NT2/D1 (cell line): Measurements from ENCODE around the gene CMTM1.
"Not testable (repeated sequence)": the region's sequence is repeated elsewhere in the genome, so short reads cannot be mapped to it uniquely, and the experiment has no call there.

Experiments used
- DNase-seq: peaks from one replicate; pipeline ENCODE4 v3.0.0-alpha.2; 2011; ENCODE audit warnings: low read depth, low spot score
- H3K27me3 ChIP-seq: 2 replicates; pipeline ENCODE4 v1.6.0; 2011; ENCODE audit warnings: mild to moderate bottlenecking; ENCODE audit not compliant: insufficient read length, insufficient read depth
- H3K36me3 ChIP-seq: 2 replicates; pipeline ENCODE4 v1.6.1; 2011; ENCODE audit warnings: mild to moderate bottlenecking, low read length, mixed read lengths; ENCODE audit not compliant: insufficient read depth, insufficient read length
- H3K4me1 ChIP-seq: 2 replicates; pipeline ENCODE4 v1.5.1; 2011; ENCODE audit not compliant: insufficient read depth, insufficient read length
- H3K4me3 ChIP-seq: 2 replicates; pipeline ENCODE4 v1.5.1; 2011; ENCODE audit warnings: low read depth; ENCODE audit not compliant: insufficient read length
- H3K9ac ChIP-seq: 2 replicates; pipeline ENCODE4 v1.6.0; 2011; ENCODE audit warnings: low read depth; ENCODE audit not compliant: insufficient read length
- H3K9me3 ChIP-seq: 2 replicates; pipeline ENCODE4 v1.5.1; 2011; ENCODE audit warnings: mild to moderate bottlenecking, low read length; ENCODE audit not compliant: insufficient read depth
- SUZ12 ChIP-seq: IDR thresholded peaks from 2 replicates; pipeline ENCODE4 v1.6.1; 2011; ENCODE audit not compliant: insufficient read length, insufficient read depth; ENCODE audit errors: extremely low read depth
- YY1 ChIP-seq: IDR thresholded peaks from 2 replicates; pipeline ENCODE4 v1.6.1; 2011; ENCODE audit not compliant: insufficient read length, insufficient read depth
- ZNF274 ChIP-seq: IDR thresholded peaks from 2 replicates; pipeline ENCODE4 v1.6.1; 2011; ENCODE audit warnings: mild to moderate bottlenecking, low read depth, low read length

The CMTM1 gene

DNA sequence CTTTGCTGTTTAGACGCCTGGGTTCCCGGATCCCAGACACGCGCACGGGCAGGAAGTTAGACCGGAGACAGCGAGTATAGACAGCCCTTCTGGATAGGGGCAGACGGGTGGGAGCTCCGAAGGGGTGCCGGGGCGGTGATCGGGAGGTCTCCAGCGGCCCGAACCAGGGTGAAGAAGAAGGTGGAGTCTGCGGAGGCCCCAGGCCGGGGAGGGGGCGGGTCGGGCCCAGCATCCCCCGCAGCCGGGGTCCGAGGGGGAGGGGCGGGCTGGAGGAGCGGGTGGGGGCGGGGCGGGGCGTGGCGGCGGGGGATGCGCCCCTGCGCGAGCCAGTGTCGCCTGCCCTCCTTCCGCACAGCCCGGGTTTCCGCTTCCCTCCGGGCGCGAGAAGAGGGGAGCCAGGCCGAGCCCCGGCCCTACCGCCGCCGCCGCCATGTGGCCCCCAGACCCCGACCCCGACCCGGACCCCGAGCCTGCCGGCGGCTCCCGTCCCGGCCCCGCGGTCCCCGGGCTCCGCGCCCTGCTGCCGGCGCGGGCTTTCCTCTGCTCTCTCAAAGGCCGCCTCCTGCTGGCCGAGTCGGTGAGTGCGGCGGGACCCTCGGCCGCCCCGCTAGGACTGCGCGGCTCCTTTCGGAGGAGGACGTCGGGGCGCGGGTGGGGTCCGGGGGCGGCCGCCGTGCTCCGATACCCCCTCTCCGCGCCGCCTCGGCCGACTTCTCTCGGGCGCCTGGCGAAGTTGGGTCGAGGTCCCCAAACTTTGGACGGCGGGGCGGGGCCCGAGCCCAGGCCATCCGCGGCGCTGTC, 38.3 kb downstream of the CMTM1 start, which contains the start of gene CMTM3:
Gene CMTM3, plus strand, starts transcription at position 329 of the 801 bp plus-strand sequence. Its CDS starts 102 bp downstream, at position 431.
- TF ChIP-seq SUZ12 (no peak), ZNF274 (no peak), YY1 (no peak)
- Histone ChIP-seq H3K9me3 (peaks cover 12% of the 10 kb centered on the region; the same call in 1 of the 2 replicates), H3K9ac (peak within 1 kb of the TSS; percentile 86), H3K36me3 (peaks cover 34% of the 10 kb centered on the region), H3K4me1 (peaks cover 24% of the 10 kb centered on the region), H3K4me3 (peak within 1 kb of the TSS; percentile 69), H3K27me3 (peaks cover 5% of the 10 kb centered on the region)
- peak; percentile 60 for DNase-seq

DNA sequence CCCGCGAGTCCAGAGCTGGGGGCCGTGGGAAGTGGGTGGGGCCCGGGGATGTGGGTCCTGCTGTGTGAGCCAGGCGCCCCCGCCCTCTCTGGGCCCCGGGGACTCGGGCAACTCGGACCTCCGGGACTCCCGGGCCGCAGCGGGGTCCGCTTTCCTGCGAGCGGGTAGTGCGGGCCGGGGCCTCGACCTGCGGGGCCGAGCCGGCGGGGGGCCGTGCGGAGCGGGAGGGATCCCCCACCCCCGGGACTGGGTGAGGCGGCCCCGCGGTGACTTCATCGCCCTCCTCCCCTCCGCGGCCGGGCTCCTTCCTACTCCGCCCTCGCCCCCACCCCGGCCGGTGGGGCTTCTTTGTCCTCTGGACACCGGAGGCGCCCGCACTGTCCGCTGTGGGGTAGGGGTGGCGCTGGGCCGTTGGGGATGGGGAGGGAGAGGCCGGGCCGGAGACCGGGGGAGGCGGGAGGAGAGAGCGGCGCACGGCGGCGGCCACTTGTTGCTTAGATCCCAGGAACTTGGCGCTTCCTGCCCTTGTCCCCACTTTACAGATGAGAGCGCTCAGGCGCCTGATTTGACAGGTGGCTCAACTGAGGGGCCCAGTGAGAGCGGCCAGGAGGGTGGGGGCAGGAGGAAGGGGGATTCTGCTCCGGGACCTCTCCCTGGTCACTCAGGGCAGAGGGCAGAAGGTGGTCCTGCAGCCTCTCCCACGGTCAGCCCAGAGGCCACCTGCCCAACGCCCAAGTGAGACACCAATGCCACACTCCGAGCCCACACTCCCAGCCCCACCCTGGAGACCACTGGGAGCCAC, 39.1 kb downstream of the CMTM1 start:
- DNase-seq: peak; percentile 33
- H3K9ac ChIP-seq: peak overlapping the region; percentile 86
- H3K9me3 ChIP-seq: peaks cover 12% of the 10 kb centered on the region; the same call in 1 of the 2 replicates
- TF ChIP-seq YY1 (no peak), ZNF274 (no peak), SUZ12 (no peak)
- peaks cover 31% of the 10 kb centered on the region for H3K4me1 ChIP-seq
- peaks cover 42% of the 10 kb centered on the region for H3K36me3 ChIP-seq
- H3K27me3 ChIP-seq: peaks cover 5% of the 10 kb centered on the region
- peak overlapping the region; percentile 69 for H3K4me3 ChIP-seq

DNA sequence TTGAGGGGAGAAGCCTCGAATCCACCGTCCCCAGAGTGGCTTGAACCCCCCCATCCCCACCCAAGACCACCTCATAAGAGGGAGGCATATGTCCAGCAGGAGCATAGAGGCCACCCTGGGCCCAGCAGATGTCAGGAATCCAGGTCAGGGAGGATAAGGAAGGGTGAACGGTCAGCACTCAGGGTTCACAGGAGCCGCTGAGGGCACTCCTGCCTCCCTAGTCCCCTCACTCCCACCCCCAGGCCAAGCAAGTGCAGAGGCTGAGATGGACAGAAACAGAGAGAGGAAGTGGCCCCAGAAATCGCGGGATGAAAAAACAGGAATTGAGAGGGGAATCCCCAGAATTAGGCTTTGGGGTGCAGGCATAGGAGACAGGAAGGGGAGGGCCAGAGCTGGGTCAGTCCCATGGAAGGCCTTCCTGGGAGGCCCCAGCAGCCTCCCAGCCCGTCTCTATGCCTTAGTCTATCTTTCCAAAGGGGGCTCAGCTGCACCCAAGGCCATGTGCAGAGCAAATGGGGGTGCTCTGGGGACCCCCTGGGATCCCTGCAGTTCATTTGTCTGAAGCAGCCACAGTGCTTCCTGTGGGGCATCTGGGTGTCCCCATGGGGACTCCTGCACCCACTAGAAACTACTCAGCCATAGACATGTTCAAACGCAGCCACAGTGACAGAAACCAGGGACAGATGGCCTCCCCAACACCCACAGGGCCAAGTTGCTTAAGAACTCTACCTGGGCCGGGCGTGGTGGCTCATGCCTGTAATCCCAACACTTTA, 39.9 kb downstream of the CMTM1 start:
- TF ChIP-seq SUZ12 (no peak), ZNF274 (no peak), YY1 (no peak)
- peak overlapping the region; percentile 86 for H3K9ac ChIP-seq
- peaks cover 7% of the 10 kb centered on the region; the same call in 1 of the 2 replicates for H3K9me3 ChIP-seq
- H3K36me3 ChIP-seq: peaks cover 50% of the 10 kb centered on the region
- peaks cover 5% of the 10 kb centered on the region for H3K27me3 ChIP-seq
- H3K4me1 ChIP-seq: peaks cover 33% of the 10 kb centered on the region
- H3K4me3 ChIP-seq: peak overlapping the region; percentile 69
- DNase-seq: no peak

DNA sequence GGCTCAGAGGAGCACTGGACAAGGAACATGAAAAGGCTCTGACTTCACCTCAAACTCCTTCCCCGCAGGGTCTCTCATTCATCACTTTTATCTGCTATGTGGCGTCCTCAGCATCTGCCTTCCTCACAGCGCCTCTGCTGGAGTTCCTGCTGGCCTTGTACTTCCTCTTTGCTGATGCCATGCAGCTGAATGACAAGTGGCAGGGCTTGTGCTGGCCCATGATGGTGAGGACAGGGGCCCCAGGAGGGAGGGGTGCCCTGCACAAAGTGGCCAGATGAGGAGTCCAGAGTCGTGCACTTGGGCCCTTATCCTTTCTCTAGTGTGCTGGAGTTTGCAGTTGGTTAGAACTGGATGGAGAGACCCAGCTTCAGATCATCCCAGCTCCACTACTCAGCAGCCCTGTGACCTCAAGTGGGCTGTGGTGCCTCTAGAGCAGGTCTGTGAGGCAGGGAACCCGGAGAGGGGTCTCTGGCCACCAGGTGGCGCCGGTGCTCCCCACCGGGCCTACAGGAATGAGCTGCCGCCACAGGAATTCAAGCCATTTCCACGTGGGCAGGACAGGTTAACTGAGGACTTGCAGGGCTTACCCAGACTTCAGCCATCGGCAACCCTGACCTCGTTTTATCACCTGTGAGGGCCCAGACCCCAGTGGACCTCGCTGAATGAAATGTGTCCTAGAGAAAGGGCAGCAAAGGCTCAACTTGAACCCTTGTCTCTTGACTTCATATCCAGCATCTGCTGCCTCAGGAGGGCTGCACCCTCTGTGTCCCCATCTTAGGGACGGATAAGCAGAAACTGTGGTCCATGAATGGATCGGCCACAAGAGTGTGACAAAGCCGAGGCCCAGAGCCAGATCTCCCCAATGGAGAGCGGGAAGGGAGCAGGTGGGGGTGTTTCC, 42.3 kb downstream of the CMTM1 start:
- peak overlapping the region; percentile 23 for H3K9ac ChIP-seq
- TF ChIP-seq ZNF274: no peak
- TF ChIP-seq SUZ12: no peak
- TF ChIP-seq YY1: no peak
- no peaks in the 10 kb centered on the region for H3K9me3 ChIP-seq
- H3K36me3 ChIP-seq: peaks cover 73% of the 10 kb centered on the region
- no peaks in the 10 kb centered on the region for H3K27me3 ChIP-seq
- H3K4me3 ChIP-seq: no peak overlapping the region
- peaks cover 33% of the 10 kb centered on the region for H3K4me1 ChIP-seq
- peak; percentile 78 for DNase-seq

DNA sequence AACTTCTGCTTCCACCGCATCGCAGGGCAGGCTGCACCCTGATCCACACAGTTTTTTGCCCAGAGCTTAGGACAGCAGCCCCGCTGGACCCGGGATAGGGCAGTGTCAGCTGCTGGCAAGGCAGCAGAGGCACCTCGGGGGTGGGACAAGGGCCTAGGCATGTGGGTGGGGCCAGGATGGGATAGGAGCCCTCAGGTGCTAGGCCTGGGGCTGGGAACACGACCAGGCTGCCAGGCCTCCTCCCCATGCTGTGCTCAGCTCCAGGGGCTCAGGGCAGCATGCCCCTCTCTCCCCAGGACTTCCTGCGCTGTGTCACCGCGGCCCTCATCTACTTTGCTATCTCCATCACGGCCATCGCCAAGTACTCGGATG, 42.9 kb downstream of the CMTM1 start:
- Histone ChIP-seq H3K9me3 (no peaks in the 10 kb centered on the region), H3K27me3 (no peaks in the 10 kb centered on the region), H3K4me3 (no peak overlapping the region), H3K4me1 (peaks cover 35% of the 10 kb centered on the region), H3K36me3 (peaks cover 78% of the 10 kb centered on the region), H3K9ac (peak overlapping the region; percentile 23)
- TF ChIP-seq YY1: no peak
- TF ChIP-seq SUZ12: no peak
- TF ChIP-seq ZNF274: no peak
- no peak for DNase-seq

DNA sequence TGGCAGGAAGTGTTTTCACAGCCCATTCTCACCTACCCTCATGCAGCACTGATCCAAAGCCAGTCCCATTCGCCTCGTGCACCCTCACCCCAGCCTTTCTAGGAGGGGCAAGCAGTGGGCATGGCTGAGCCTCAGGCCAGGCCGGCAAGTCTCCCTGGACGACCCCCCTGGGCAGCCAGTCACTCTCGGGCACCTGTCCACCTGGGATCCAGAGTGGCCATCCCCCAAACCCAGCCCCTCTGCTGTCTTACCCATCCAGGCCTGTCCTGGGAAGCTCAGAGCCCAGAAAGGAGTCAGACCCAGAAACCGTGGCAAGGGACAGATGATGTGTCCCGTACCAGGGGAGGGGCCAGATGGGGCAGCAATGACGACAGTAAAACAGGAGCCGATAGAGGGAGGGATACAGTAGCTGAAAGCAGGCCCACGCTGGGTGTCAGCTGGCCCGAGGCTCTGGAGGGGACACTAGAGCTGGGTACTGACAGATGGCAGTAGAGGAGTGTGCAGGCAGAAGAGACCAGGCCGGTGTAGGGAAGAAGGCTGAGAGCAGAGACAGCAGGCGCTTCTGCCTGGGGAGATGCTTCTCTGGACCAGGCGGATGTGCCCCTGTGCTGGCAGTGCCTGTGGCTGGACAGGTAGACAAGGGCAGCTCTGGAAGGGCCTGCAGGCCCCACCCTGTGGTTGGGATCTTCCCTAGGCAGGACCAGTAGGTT, 44.0 kb downstream of the CMTM1 start:
- H3K4me1 ChIP-seq: peaks cover 35% of the 10 kb centered on the region
- no peak overlapping the region for H3K4me3 ChIP-seq
- no peak overlapping the region for H3K9ac ChIP-seq
- no peaks in the 10 kb centered on the region for H3K27me3 ChIP-seq
- no peak for TF ChIP-seq YY1
- H3K9me3 ChIP-seq: no peaks in the 10 kb centered on the region
- H3K36me3 ChIP-seq: peaks cover 85% of the 10 kb centered on the region
- DNase-seq: no peak

DNA sequence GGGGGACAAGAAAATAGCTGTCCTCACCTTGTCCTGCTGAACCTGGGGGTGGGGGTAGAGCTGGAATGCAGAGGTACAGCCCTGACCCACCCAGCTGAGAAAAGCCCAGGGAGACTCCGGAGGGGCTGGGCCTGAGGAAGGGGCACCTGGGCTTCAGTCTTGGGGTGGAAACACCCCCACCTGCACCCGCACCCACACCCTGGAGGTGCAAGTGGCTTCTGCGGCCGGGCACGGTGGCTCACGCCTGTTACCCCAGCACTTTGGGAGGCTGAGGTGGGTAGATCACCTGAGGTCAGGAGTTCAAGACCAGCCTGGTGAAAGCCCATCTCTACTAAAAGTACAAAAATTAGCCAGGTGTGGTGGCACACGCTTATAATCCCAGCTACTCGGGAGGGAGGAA, 45.7 kb downstream of the CMTM1 start:
- H3K4me1 ChIP-seq: peaks cover 31% of the 10 kb centered on the region
- not testable (repeated sequence) for DNase-seq, H3K27me3 ChIP-seq, H3K4me3 ChIP-seq, H3K9ac ChIP-seq, H3K9me3 ChIP-seq
- peaks cover 81% of the 10 kb centered on the region for H3K36me3 ChIP-seq
